ENCODE results near the gene SLC19A1.
"Not testable (repeated sequence)": the region's sequence is repeated elsewhere in the genome, so short reads cannot be mapped to it uniquely, and the experiment has no call there.

SLC19A1 gene

DNA sequence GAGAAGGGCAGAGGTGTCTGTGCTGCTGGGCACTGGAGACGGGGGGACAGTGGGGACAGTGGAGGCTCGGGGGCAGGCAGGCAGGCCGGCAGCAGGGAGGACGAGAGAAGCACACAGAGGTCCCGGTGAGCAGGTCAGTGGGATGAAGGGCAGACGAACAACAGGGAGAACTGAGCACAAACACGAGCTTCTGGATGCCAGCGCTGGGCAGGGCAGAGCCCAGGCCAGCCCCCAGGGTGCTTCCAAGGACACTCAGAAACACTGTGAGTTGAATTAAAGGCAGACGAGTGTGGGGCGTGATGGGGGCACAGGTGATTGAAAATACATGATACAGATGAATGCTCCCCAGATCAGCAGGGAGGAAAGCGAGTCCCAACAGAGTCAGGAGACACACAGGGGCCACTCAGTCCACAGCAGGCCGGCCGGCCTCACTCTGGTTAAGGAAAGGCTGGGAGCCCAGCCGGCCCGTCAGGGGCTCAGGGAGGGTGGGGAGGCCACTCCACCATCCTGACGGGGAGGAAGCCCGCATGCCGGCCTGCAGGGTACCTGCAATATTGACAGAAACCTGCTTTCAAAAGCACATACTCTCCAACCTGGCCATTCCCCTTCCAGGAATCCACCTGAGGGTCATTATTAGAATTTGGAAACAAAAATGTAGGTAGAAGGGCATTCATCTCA lies 14.1 kb downstream of the SLC19A1 start:
- in situ Hi-C loops (cut with HindIII; ENCODE audit: low pct_ligation_motif_present, low pct_unique_long_range_greater_than_20kb, low sequenced_read_pairs), result no loop called here
- DNase-seq, result no peak

DNA sequence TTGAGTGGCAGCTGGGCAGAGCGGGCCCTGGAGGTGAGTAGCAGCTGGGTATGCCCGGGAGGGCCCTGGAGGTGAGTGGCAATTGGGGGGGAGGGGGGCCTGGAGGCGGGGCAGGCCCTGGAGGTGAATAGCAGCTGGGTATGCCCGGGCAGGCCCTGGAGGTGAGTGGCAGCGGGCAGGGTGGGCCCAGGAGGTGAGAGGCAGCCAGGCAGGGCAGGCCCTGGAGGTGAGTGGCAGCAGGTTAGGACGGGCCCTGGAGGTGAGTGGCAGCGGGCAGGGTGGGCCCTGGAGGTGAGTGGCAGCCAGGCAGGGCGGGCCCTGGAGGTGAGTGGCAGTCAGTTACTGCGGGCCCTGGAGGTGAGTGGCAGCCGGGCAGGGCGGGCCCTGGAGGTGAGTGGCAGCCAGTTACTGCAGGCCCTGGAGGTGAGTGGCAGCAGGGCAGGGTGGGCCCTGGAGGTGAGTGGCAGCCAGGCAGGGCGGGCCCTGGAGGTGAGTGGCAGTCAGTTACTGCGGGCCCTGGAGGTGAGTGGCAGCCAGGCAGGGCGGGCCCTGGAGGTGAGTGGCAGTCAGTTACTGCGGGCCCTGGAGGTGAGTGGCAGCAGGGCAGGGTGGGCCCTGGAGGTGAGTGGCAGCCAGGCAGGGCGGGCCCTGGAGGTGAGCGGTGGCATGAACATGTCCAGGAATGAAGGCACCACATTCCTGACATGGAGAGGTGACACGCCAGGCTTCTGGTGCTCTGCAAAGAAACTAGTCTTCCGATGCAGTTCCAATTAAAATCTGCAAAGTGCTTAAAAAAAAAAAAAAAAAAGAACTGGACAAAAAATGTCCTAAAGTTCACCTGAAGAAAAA lies 14.9 kb downstream of the SLC19A1 start:
- in situ Hi-C loops (cut with HindIII; ENCODE audit: low pct_ligation_motif_present, low pct_unique_long_range_greater_than_20kb, low sequenced_read_pairs); DNase-seq: not testable (repeated sequence)

DNA sequence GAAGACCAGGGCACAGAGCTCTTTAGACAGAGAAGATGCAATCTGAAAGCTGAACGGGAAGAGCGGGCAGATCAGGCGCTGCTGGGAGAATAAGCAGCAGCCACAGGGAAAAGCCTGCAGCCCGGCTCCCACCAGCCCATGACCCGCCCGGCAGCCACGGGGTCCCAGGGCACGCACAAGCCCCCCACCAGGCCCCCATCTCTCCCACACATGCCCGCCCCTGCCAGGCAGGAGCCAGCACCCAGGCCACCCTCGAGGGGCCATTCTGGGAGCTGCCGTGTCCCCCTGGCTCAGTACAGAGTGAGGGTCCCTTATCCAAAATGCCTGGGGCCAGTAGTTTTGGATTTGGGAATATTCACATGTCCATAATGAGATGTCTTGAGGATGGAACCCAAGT lies 16.3 kb downstream of the SLC19A1 start:
- DNase-seq, result no peak
- in situ Hi-C loops (cut with HindIII; ENCODE audit: low pct_ligation_motif_present, low pct_unique_long_range_greater_than_20kb, low sequenced_read_pairs), result no loop called here

DNA sequence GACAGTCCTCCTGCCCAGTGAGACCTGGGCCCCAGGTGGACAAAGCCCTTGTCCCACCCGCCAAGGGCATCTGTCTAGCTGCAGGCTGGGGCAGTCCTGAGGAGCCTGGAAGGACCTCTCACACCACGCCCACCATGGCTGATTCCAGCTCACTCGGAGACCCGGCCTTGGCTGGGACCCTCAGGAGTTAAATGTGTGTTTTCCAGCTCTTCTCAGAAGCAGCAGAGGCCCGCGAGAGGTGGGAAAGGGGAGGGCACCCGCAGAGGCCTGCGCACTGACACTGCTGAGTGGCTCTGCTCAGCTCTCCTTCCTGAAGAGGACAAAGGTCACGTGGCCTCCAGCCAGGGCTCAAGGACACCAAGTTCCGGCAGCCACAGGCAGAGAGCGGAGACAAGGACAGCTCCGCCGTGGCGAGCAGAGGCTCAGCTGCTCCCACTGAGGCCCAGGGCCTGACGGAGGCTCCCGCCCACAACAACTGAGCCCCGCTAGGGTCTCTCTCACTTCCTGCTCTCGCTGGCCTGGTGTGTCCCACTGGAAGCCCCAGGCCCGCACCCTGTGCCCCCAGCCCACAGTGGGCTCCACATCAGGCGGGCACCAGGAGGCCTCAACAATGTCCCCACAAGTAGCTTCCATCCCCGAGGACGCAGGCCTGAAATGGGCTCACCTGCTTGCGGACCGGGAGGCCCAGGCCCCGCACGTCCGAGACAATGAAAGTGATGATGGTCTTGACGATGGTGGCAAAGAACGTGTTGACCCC lies 16.9 kb downstream of the SLC19A1 start:
- in situ Hi-C loops (cut with HindIII; ENCODE audit: low pct_ligation_motif_present, low pct_unique_long_range_greater_than_20kb, low sequenced_read_pairs), result no loop called here
- DNase-seq, result no peak

DNA sequence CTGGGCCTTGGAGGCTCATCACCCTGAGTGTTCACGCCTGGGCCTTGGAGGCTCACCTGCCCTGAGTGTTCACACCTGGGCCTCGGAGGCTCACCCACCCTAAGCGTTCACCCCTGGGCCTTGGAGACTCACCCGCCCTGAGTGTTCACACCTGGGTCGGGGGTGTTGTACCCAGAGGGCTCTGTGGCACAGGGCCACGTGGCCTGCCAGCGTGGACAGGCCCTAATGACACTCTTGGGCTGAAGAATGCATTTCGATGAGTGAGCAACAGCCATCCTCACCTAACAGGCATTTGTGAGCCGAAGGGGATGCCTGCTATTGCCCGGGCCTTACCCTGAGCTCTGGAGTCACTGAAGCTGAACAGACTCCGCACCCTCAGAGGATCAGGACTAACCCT lies 17.5 kb downstream of the SLC19A1 start:
- in situ Hi-C loops (cut with HindIII; ENCODE audit: low pct_ligation_motif_present, low pct_unique_long_range_greater_than_20kb, low sequenced_read_pairs), result no loop called here
- no peak for DNase-seq

DNA sequence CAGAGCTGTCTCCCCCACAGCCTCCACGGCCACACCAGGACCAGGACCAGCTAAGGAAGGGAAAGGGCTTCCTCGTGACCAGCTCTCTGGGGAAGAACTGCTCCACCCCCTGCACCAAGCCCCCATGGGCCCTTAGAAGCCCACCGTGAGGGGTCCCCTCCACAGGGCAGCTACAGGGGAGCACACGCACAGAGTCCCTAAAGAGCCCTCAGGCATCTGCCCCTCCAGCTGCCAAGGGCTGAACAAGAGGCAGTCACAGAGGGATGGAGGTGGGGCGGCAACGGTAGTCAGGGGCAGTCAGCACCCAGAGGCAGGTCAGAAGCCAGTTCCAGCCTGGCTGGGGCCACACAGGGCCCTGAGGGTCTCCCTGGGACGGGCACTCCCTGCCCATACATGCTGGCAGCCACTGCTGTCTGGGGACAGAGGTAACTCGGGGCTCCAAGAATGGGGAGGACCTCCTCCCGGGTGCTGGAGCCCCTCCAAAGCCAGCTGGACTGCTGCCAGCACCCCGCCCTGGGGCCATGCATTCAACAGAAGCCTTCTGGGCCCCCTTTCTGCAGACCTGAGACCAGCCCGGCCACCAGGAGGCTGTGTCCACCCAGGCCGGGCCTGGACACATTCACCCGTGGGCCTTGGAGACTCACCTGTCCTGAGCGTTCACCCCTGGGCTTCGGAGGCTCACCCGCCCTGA lies 18.7 kb downstream of the SLC19A1 start:
- DNase-seq, result no peak
- in situ Hi-C loops (cut with HindIII; ENCODE audit: low pct_ligation_motif_present, low pct_unique_long_range_greater_than_20kb, low sequenced_read_pairs), result no loop called here

DNA sequence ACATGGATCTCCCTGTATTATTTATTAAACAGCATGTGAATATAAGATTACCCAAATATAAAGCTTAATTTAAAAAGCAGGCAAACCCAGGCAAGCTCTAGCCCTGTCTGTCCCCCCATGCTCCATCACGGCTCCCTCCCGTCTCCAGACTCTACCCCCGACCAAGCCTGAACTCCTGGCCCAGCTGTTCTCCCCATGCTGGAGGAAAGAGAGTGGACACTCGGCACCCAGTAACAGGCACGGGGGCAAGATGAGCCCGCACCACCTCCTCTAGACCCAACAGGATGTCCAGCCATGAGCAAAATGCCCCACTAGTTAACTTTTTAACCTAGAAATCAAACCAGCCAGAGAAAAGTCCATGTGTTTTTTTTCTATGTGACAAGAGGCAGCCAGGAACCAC lies 19.3 kb downstream of the SLC19A1 start:
- in situ Hi-C loops (cut with HindIII; ENCODE audit: low pct_ligation_motif_present, low pct_unique_long_range_greater_than_20kb, low sequenced_read_pairs), result no loop called here
- no peak for DNase-seq

DNA sequence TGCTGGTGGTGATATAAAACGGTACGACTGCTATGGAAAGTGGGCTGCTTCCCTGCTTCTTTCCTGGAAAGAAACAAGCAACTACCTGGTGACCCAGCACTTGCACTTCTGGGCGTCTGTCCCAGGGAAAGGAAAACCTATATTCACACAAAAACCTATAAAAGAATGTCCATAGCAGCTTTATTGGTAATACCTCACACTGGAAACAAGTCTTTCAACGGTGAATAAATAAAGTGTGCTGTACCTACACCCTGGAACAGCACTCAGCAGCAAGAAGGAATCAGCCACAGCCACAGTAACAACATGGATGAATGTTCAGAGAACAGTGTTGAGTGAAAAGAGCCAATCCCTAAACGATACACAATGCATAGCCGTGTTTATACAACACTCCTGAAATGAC lies 19.9 kb downstream of the SLC19A1 start:
- in situ Hi-C loops (cut with HindIII; ENCODE audit: low pct_ligation_motif_present, low pct_unique_long_range_greater_than_20kb, low sequenced_read_pairs), result no loop called here
- DNase-seq, result no peak

DNA sequence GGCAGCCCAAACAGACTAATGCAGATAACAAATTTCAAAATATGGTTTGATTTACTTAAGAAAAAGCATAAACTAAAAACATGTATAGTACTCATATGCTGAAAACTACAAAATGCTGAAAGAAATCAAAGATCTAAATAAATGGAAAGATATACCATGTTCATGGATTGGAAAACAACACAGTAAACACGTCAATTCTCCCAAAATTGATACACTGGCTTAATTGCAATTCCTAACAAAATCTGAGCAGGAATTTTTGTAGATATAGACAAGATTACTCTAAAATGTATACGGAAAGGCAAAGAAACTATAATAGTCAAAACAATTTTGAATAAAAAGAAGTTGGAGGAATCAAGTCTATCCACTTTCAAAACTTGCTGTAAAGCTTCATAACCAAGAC lies 21.0 kb downstream of the SLC19A1 start:
- in situ Hi-C loops (cut with HindIII; ENCODE audit: low pct_ligation_motif_present, low pct_unique_long_range_greater_than_20kb, low sequenced_read_pairs), result no loop called here

DNA sequence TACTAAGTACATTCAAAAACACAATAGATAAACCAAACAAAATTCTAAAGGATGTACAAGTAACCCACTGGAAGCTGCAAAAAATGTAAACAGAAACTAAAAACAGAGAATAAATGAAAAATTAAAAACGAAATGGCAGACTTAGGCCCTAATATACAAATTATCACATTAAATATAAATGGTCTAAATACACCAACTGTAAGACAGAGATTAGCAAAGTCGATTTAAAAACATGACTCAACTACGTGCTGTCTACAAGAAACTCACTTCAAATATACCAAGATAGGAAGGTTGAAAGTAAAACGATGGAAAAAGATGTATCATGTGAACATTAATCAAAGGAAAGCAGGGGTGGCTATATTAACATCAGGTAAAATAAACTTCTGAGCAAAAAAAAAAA lies 23.1 kb downstream of the SLC19A1 start:
- in situ Hi-C loops (cut with HindIII; ENCODE audit: low pct_ligation_motif_present, low pct_unique_long_range_greater_than_20kb, low sequenced_read_pairs), result no loop called here
- no peak for DNase-seq

More for the DNA sequence above, 21.0 kb downstream of the SLC19A1 start:
- DNase-seq, result no peak

DNA sequence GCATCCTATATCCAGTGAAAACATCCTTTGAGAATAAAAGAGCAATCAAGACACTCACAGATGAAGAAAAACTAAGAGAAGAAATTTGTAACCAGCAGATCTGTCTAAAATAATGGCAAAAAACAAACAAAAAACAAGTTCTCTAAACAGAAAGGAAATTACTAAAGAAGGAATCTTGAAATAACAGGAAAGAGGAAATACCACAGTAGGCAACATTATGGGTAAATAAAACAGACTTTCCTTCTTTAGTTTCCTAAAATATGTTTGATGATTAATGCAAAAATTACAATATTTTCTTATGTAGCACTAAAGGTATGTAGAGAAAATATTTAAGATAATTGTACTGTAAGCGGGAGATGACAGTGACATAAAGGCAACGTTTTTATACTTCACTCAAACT lies 23.5 kb downstream of the SLC19A1 start:
- in situ Hi-C loops (cut with HindIII; ENCODE audit: low pct_ligation_motif_present, low pct_unique_long_range_greater_than_20kb, low sequenced_read_pairs), result no loop called here

DNA sequence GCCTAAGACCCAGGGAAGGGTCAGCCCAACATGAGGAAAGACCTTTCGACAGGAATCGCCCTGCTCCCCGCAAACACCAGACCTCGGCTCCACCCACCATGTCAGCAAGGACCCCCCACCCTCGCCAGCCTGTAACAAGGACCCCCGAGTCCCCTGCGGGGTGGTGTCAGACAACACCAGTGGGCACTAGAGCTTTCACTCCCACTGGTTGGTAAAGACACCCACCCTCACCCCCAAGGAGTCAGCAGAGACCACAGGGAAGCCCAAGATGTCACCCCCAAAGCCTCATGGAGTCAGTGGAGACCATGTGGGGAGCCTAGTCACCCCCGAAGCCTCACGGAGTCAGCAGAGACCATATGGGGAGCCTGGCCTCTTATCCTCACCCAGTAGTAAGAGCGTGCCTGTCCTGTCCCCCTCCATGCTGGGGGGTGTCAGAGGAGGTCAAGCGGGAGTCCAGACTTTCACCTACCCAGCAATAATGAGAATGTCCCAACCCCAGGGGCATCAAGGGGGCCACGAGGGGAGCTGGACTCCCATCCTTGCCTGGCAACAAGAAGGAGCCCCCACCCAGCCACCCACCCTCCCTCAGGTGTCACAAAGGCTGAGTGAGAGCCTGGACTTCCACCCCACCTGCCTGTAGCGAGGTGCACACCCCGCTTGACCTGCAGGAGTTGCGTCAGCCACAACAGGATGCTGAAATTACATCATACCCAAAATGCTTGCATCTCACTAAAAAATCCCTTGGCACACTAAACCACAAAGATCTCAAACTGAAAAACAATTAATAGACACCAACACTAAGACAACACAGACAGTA lies 24.8 kb downstream of the SLC19A1 start:
- in situ Hi-C loops (cut with HindIII; ENCODE audit: low pct_ligation_motif_present, low pct_unique_long_range_greater_than_20kb, low sequenced_read_pairs), result no loop called here
- DNase-seq, result no peak

More for the DNA sequence above, 23.5 kb downstream of the SLC19A1 start:
- no peak for DNase-seq

DNA sequence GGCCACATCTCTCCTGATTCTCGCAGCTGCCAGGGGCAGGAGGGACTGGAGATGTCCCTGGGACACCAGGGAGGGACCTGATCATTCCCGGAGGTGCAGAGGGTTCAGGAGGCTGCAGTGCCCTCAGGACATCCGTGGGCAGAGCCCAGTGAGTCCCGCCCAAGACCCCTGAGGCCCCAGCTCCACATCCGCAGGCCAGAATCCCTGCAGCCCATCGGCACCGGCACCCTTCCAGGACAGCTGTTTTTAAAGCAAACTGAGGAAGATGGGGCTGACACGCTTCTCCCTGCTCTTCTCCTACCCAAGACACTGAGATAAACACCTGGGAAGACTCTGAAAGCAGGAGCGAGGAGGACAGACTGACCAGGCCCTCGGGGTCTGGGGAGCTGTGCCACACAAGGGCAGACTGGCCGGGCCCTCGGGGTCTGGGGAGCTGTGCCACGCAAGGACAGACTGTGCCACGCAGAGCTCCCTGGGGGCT lies 25.5 kb downstream of the SLC19A1 start:
- no peak for DNase-seq
- in situ Hi-C loops (cut with HindIII; ENCODE audit: low pct_ligation_motif_present, low pct_unique_long_range_greater_than_20kb, low sequenced_read_pairs), result no loop called here

DNA sequence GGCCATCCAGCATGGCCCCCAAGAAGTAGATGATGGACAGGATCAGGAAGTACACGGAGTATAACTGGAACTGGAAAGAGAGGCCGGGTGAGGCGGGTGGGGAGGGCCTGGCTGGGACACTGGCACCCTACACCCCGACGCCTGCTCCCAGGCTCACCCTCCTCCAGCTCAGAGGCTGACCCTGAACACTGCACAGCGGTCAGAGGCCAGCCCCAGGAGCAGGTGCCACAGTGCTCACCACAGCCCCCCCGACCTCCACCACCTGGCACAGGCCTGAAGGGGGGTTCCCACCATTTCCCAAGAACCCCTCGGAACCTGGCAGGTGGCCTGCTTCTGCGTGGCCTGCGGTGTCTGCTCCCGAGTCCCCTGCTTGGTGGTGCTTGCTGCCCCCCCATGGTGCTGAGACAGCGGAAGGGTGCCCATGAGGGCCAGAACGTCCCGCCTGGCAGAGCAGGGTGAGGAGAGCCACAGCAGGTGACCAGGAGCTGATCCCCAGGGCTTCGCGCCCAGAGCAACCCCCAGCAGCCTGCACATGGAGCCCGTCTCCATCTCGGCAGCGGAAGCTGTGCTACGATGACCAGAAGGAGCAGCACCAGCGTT lies 26.1 kb downstream of the SLC19A1 start:
- in situ Hi-C loops (cut with HindIII; ENCODE audit: low pct_ligation_motif_present, low pct_unique_long_range_greater_than_20kb, low sequenced_read_pairs), result no loop called here
- no peak for DNase-seq

DNA sequence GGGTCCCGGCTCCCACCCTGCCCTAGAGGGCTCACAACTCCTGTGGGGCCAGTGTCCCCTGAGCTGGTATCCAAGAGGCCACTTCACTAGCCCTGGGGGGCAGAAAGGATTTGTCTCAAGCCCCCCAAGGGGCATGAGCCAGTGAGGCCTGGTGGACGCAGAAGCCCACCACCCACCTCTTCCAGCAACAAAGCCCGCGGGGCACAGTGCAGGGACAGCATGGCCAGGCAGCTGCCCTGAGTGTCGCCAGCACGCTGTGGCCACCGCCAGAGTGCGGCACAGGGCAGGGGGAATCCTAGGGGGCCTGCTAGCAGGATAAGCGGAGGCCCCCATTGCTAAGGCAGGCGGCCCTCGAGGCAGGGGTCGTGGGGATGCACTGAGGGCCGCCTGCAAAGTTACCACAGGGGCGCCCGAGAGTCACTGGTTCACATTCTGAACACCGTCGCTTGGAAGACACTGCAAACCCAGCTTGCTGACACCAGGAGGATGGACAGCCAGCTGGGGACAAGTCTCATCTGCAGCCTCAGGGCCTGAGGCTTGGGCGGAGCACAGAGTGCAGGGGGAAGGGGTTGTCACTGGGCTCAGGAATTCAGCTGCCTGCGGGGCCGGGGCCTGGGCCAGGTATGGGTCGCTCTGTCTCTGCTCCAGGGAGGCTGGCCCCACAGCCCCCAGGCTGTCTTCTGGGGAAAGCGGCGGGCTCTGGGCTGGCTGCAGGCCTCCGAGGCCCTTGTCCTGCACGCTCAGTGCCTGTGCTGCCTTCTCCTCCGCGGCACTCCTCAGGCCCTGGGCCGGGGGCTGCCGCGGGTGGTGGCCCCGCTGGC lies 26.8 kb downstream of the SLC19A1 start:
- in situ Hi-C loops (cut with HindIII; ENCODE audit: low pct_ligation_motif_present, low pct_unique_long_range_greater_than_20kb, low sequenced_read_pairs), result no loop called here
- DNase-seq, result no peak

DNA sequence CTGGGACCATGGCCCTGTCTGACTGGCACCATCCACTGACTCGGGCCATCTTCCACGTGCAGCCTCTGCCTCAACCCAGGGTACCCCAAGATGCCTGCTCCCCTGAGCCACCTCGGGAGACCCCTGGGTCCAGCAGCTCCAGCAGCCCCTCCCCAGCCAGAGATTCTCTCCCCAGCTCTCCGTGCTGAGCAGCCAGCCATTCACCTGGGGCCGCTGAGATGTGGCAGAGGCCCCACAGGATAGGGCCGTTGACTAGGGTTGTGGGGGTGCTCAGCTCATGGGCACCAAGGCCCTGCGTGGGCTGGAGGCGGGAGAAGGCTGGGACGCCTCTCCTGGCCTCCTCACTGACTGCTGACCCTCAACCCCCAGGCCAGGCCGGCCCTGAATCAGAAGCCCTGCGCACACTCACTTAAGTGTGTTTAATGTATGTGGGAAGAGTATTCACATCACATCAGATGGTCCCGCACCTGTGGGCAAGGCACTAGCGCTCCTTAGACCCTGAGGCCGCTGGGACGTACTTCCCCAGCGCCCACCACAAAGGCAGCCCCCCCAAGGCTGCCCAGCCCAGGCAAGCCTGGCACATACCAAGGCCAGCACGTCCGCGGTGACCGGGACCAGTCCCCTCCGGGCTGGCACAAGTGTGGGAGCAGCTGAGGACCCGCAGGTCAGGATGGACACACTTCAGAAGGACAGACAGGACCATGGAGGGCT lies 27.8 kb downstream of the SLC19A1 start:
- no peak for DNase-seq
- in situ Hi-C loops (cut with HindIII; ENCODE audit: low pct_ligation_motif_present, low pct_unique_long_range_greater_than_20kb, low sequenced_read_pairs), result no loop called here

Data from ACHN (cell line).